ENCODE results near the gene RPS25. TPM values are rescaled to one million over a fixed set of nuclear protein-coding genes. Genes with fewer than 3 reads are reported as not detected.
A peak's percentile ranks its signal among the peaks of the same experiment; 100 is the strongest.
"Not testable (repeated sequence)": the region's sequence is repeated elsewhere in the genome, so short reads cannot be mapped to it uniquely, and the experiment has no call there.

The RPS25 gene
- total RNA-seq, 1 donor from 2014 or later: 572 TPM

DNA sequence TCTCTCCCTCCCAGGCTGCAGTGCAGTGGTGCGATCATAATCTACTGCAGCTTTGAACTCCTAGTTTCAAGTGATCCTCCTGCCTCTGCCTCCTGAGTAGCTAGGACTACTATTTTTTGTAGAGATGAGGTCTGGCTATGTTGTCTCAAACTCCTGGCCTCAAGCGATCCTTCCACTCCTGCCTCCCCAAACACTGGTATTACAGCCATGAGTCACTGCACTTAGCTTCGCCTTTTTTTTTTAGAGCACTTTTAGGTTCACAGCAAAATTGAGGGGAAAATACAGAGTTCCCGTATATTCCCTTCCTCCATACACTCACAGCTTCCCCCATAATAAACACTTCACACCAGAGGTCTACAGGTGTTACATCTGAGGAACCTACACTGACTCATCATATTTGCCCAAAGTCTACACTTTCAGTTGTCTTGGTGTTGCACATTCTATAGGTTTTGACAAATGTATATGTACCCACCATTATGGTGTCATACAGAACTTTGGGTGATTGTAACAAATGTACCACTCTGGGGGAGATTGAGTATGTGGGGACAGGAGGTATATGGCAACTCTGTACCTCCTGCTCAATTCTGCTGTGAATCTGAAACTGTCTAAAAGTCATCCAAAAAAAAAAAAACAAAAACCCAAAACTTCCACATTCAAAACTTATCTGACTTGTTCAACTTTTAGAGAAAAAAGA, 23.8 kb upstream of the RPS25 start:
- intact Hi-C loops (cut with DNase I): no loop called here
- DNase-seq (ENCODE audit: low spot score): no peak

DNA sequence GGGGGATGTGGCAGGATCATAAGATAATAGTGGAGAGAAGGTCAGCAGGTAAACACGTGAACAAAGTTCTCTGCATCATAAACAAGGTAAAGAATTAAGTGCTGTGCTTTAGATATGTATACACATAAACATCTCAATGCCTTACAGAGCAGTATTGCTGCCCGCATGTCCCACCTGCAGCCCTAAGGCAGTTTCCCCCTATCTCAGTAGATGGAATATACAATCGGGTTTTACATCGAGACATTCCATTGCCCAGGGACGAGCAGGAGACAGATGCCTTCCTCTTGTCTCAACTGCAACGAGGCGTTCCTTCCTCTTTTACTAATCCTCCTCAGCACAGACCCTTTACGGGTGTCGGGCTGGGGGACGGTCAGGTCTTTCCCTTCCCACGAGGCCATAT, 21.3 kb upstream of the RPS25 start:
- intact Hi-C loops (cut with DNase I); DNase-seq (ENCODE audit: low spot score): not testable (repeated sequence)

DNA sequence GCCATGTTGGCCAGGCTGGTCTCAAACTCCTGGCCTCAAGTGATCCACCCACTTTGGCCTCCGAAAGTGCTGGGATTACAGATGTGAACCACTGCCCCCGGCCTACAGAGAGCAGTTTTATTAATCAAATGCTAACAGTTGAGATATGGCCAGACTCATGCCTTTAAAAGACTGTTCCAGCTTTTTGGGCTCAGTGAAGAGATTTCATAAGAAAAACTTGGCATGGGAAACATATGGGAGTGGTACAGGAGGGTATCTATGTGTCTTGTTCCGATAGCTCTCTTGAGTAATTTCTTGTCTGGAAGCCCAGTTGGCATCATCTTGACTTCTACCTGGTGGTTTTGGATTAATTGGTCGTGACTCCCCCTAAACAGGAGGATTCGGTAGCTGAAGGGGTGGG, 20.7 kb upstream of the RPS25 start:
- DNase-seq (ENCODE audit: low spot score): no peak

DNA sequence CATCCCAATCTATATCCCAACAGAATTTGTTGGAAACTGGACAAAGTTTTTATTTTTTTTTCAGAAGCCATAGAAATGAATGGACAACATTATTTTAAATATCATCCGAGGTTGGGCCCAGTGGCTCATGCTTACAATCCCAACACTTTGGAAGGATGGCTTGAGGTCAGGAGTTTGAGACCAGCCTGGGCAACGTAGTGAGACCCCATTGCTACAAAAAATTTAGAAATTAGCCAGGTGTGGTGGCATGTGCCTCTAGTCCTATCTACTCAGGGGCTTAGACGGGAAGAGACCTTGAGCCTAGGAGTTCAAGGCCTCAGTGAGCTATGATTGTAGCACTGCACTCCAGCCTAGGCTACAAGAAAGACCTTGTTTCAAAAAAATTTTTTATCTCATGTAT, 16.7 kb upstream of the RPS25 start:
- intact Hi-C loops (cut with DNase I): no loop called here
- DNase-seq (ENCODE audit: low spot score): no peak

More for the DNA sequence above, 20.7 kb upstream of the RPS25 start:
- intact Hi-C loops (cut with DNase I): no loop called here

DNA sequence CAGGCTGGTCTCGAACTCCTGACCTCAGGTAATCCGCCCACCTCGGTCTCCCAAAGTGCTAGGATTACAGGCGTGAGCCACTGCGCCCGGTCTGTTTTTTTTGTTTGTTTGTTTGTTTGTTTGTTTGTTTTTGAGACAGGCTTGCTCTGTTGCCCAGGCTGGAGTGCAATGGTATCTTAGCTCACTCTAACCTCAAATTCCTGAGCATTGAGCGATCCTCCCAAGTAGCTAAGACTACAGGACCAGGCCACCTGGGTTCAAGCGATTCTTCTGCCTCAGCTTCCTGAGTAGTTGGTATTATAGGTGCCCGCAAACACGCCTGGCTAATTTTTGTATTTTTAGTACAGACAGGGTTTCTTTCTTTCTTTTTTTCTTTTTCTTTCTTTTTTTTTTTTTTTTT, 15.3 kb upstream of the RPS25 start:
- intact Hi-C loops (cut with DNase I); DNase-seq (ENCODE audit: low spot score): not testable (repeated sequence)

DNA sequence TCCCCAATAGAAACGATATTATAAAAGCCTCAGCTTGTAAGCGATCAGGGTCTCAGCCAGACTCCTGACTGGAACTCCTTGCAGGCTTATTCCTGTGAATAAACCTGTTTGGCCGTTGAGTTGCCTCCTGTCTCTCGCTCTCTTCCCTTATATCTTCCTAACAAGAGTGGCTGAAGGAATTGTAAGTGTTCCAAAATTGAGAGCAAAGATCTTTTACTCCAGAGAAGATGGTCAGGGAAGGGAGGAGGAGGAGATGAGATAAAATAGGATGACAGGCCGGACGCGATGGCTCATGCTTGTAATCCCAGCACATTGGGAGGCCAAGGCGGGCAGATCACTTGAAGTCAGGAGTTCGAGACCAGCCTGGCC, 13.8 kb upstream of the RPS25 start:
- no peak for DNase-seq (ENCODE audit: low spot score)
- intact Hi-C loops (cut with DNase I): no loop called here

DNA sequence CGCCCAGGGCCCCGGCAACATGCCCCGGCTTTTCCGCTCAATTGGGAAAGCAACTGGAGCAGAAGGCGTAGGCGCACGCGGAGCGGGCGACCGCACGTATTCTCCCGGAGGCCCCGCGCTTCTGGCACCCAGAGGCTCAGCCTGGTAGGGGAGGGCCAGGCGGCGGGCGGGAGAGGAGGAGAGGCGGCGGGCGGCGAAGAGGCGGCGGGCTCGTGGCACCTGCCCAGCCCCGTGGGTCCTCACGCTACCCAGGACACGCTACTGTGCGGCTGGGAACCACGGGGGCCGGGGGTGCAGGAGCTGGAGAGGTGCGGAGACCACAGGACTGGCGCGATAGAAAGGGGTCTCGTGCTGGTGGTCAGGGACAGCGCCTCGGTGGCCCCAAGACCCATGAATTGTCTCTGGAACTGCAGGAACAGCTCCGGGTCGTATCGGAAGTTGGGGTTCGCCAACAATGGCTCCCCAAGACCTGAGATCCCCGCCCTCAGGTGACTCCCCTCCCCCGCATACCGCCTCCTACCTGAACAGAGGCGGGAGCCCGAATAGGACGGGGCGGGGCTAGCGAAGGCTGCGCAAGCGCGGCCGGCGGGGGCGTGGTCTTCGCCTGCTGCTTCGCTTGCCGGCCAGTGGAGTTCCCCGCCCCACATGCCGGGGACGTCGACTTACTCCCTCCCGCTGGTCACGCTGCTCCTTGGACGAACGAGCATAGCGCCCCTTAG, 12.3 kb upstream of the RPS25 start, which contains the start of gene SLC37A4:
SLC37A4 (minus strand) TSS at position 549 of the 719 bp plus-strand sequence.
- intact Hi-C loops (cut with DNase I): loop anchor here (1.0 kb wide), 1 partner anchor 12 kb away; the partner anchor contains the start of genes RPS25 and TRAPPC4

DNA sequence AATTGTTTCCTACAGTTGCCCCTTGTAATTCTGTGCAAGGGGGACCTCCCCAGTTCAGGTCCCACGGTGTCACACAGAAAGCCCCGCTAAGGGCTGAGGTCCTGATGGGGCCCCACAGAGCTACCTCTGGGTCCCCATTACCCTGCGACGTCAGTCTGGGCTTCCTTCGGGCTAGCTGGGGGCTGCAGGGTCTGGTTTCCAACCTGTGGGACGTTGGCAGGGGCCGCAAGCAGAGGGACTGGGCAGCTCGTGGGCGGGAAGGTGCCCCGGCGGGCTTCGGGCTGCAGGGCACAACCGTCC, 11.8 kb upstream of the RPS25 start:
- no peak for DNase-seq (ENCODE audit: low spot score)
- intact Hi-C loops (cut with DNase I): loop anchor here (1.0 kb wide), 1 partner anchor 12 kb away; the partner anchor contains the start of genes RPS25 and TRAPPC4

More for the DNA sequence above, 12.3 kb upstream of the RPS25 start, which contains the start of gene SLC37A4:
- DNase-seq (ENCODE audit: low spot score): peak; percentile 99

DNA sequence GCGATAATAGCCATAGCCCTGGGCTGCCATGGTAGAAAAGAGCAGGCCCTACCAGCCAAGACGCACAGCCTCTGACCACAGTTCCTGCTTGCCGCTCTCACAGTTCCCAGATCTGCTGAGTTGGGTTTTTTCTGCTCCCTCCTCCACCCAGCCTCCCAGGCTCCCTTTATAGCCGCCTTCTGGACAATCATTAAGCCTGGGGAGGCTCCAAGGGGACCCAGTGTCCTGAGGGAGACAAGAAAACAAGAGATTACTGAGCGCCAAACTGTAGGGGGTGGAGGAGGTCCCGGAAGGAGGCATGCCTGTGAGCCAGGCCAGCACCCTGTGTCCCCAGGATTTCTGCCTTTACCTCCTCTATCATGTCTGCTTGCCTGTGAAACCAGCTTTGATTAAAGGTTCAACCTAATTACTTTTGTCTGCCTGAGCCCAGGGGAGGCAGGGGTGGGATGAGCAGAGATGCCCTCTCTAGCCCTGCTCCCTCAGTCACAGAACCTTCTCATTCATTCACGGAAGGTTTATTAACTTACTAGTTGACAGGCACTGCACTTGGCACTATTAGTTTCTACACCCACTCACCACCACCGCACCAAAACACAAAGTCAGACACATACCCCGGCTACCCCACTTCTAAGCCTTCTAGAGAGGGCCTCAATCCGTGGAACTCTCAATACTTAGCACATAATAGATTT, 11.3 kb upstream of the RPS25 start:
- DNase-seq (ENCODE audit: low spot score): no peak

DNA sequence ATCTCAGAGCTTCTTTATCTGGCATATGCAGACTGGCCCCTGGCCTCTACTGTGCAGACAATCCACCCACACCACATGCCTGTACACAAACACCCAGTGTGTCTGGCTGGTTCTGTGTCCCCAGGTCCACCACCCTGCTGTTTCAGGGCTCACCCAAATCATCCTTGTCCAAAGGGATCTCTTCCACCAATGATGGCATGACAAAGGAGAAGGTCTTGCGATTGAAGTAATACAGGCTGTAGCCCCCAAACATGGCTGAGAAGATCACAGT, 10.9 kb upstream of the RPS25 start:
- DNase-seq (ENCODE audit: low spot score): no peak
- intact Hi-C loops (cut with DNase I): no loop called here

More for the DNA sequence above, 11.3 kb upstream of the RPS25 start:
- intact Hi-C loops (cut with DNase I): loop anchor here (1.0 kb wide), 1 partner anchor 11 kb away; the partner anchor contains the start of genes RPS25 and TRAPPC4

DNA sequence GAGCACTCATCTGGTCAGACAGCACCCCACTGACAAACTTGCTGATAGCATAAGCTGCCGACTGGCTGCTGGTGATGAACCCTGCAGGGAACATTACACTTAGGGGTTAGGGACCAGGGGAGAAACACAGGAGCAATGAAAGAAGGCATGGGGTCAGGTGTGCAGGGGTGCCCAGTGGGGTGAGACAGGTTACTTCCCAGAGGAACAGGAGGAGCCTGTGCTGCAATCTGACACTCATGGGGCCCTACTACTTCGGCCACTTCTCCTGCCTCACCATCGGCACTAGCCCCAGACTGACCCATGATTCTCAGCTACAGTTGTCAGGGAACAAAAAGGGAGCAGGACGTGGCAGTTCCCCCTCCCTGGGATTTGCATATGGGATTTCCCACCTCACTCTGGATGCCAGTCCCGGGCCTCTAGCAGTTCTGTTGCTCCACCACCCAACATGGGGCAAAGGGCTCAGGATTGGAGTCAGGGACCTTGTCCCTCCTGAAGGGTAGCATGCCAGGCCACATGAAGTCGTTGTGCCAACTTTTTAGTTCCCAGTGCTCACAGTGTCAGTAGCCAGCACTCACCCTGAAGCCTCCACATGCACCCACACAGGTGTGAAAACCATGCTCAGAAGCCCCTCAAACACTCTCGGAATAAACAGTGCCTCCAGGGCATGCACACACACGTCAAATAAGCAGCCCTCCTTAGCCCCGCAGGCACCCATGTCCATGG, 10.4 kb upstream of the RPS25 start:
- intact Hi-C loops (cut with DNase I): no loop called here
- no peak for DNase-seq (ENCODE audit: low spot score)

DNA sequence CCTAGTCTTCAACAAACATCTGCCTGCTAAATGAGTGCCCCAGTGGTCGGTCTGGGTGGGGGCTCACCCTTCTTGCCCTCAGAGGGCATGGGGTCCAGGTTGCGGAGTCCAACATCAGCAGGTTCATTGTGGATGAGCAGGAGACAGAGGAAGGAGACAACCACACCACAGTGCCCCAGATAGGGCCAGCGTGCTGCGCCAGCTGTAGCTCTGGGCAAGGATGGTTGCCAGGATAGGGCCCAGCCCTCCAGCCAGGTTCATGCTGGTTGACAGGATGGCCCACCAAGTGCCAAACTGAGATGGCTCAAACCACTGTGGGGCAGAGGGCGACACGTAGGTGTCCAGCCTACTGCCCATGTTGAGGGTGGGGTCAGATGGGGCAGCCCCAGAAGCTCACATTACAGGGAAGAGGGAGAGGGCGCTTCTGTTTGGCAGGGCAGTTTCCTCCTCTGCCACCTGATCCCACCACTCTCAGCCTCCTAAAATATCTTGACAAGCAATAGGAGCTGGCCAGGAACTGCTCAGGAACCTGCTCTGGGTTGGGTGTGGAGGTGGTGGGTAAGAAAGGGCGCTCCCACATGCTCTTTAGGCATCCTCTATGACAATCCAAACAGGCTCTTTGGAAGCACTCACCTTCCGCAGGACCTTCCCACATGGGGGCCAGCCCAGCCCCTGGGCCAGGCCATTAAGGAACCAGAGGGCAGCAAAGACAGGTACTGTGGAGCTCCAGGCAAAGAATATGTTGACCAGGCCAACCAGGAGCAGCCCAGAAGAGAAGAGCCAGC, 9.6 kb upstream of the RPS25 start:
- intact Hi-C loops (cut with DNase I): no loop called here

DNA sequence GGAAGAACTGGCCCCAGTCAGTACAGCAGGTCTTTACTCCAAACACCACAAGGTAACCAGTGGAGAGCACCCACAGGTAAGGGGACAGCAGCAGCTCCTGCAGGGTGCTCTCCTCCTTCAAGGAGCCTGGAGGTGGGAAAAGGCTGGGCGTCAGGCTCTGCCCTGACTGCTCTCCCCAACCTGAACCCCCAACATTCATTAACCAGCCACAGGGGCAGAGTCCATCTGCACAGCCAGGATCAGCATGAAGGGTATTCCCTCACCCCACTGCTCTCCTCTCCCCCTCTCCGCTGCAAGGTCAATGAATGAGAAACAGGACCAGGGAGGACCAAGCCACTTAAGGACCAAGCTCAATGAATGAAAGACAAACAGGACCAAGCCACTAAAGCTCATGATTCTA, 8.8 kb upstream of the RPS25 start:
- DNase-seq (ENCODE audit: low spot score): no peak
- intact Hi-C loops (cut with DNase I): no loop called here

More for the DNA sequence above, 9.6 kb upstream of the RPS25 start:
- no peak for DNase-seq (ENCODE audit: low spot score)

DNA sequence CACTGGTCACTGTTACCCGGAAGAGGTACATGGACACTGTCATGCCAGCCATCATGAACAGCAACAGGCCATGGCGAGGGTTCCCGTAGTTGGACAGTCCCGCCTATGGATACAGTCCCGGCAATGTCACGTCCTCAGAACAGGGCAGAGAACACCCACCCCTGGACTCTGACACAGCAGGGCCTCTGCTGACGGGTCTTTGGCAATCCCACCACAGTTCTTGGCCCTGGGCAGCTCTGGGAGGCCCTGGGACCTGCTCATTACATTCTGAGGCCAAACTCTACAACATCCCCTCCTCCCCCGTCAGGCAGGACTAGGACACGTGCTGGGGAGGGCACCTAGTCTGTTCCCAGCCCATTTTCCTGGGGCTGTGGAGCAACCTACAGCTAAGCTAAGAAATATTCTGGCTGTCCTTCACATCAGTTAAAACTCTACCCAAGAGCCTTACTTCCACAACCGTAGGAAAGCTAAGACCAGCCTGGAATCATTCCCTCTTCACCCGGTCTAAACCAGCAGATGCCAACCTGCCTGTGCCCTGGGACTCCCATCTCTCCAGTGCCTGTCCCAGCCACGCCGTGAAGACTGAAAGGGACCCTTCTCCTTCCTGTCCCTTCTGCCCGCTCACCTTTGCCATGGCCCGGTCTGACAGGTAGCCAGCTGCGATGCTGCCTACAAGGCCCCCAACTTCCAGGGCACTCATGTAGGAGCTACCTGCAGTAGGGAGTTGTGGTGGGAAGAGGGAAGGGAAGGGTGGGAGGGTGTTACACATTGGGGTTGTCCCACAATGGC, 8.0 kb upstream of the RPS25 start:
- intact Hi-C loops (cut with DNase I): no loop called here
- DNase-seq (ENCODE audit: low spot score): no peak

DNA sequence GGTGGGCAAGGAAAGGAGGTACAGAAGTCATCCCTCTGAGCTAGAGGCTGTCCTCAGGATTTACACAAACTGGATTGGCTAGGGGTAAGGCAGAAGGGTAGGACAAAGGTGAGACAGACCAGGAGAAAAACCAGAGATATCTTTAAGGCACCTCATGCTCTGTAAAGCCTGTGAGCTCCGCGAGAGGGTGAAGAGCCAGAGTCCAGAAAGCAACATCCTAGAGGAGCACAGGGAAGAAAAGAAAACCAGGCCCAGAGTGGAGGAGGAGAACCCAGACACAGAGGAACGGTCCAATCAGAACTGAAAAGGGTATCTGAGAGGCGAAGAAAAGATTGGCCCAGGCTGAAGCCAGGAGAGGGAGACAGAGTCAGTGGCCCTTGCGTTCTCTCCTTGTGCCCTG, 7.4 kb upstream of the RPS25 start:
- DNase-seq (ENCODE audit: low spot score): no peak
- intact Hi-C loops (cut with DNase I): no loop called here

DNA sequence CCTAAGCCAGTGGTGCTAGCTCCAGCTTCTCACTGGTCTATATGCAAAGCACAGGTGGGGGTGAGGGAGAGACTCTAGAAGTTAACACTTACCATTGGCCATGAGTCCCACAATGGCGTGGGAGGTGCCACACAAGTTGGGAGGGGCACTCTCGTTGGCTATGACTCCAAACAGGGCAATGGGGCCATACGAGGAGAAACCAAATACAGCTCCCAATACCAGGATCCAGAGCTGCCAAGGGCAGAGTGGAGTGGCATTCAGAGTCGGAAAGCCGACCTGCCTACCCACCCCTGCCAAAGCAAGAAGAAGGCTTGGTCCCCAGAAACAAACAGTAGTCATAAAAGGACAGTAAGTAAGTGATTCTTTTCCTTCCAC, 6.9 kb upstream of the RPS25 start:
- no peak for DNase-seq (ENCODE audit: low spot score)
- intact Hi-C loops (cut with DNase I): no loop called here

DNA sequence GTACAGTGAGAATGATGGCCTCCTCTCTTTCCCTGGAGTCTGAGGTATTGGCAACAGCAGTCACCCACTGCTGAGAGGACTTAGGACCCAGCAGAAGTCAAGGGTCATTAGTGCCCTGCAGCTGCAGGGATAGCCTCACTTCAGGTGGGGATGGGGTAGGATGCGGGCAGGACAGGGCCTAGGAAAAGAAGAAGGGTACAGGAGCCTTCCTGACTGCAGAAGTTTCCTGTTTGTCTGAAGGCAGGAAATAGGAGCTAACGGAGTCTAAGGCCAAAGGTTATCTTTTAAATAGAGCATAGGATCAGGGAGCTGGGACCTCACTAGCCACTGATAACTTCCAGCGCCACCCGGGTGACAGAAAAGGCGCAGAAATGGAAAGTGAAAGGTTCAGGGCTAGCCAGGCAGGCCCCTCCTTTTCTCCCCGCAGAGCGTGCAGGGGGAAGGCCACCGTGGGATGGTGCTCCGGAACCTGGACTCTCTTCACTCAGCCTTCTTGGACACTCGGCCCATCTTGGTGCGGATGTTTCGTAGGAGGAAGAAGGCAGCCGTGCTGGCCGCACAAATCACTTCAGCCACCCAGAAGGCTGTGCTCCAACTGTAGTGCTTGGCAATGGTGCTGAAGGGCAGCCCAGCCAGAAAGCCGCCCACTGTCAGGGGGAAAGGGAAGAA, 6.4 kb upstream of the RPS25 start:
- intact Hi-C loops (cut with DNase I): no loop called here

DNA sequence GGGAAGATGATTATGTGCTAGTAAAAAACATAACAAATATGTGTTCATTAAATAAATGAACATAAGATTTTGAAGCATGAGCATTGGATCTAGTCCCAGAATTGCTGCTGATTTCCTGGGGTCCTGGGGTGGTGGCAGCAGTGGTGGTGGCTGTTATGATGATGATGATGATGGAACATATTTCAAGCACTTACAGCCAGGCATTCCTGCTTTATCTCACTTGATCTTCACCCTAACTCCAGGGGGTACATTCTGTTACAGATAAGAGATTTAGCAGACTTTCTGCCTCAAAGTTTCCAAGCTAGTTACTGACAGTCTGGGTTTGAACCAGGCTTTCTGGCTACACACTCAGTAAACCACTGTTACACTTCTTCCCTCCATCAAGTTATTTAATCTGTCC, 5.6 kb upstream of the RPS25 start:
- no peak for DNase-seq (ENCODE audit: low spot score)
- intact Hi-C loops (cut with DNase I): no loop called here

More for the DNA sequence above, 6.4 kb upstream of the RPS25 start:
- no peak for DNase-seq (ENCODE audit: low spot score)

All from cardiac septum (tissue), 1 donor.